ENCODE measurements around the gene FOXC1.
A peak's percentile ranks its signal among the peaks of the same experiment; 100 is the strongest.

Gene FOXC1

DNA sequence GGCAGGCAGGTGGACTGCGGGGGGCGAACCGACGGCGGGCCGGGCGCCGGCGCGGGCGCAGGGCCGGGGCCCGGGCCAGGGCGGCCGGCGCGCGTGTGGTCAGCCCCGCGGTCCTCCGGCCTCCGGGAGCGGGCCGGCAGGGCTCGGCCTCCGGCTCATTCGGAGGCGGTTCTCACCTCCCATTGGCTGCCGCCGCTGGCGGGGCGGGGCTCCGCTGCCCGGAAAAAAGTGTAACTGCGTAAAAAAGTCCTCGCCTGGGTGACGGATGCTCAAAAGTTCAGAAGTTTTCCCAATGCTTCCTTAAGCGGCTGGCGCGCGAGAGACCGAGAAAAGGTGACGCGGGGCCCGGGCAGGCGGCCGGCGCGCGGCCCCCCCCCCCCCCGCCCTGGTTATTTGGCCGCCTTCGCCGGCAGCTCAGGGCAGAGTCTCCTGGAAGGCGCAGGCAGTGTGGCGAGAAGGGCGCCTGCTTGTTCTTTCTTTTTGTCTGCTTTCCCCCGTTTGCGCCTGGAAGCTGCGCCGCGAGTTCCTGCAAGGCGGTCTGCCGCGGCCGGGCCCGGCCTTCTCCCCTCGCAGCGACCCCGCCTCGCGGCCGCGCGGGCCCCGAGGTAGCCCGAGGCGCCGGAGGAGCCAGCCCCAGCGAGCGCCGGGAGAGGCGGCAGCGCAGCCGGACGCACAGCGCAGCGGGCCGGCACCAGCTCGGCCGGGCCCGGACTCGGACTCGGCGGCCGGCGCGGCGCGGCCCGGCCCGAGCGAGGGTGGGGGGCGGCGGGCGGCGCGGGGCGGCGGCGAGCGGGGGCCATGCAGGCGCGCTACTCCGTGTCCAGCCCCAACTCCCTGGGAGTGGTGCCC is at the start of gene FOXC1:
FOXC1 (plus strand) TSS at position 268 of the 849 bp plus-strand sequence; CDS start at position 799, 531 bp downstream.
- DNase-seq = peak; percentile 89
- in situ Hi-C loops (cut with HindIII; ENCODE audit: low pct_ligation_motif_present, low pct_unique_long_range_greater_than_20kb, low sequenced_read_pairs) = no loop called here

DNA sequence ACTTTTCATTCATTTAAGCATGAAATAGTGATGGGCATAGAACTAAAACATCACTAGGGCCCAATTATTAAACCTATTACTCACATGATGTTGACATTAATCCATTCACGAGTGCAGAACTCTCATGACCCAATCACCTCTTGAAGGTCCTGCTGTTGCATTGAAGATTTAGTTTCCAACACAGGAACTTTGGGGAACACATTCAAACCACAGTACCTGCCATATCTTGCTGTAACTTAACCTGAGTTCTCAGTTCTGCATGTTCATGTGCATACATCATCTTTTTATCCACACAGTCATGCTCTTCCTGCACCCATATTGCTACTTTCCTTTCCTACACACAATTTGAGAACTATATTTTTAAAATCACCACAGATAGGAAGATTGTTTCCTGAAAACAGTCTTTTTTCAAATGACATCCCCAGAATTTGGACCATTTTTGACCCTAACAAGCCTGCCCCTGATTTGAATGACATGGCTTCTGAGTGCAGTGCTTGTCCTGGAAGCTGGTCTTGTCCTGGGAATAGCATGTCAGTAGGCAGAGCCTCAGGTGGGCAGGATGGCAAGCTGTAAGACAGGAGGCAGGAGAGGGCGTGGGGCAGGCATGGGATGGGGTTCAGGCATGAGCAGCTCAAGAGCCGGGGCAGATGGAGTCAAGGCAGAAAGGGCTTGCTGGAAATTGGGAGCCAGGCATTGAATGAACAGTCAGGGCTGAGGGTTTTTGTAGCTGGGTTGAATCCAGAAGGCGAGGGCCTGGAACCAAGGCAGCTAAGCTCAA is 49.2 kb upstream of the FOXC1 start:
- in situ Hi-C loops (cut with HindIII; ENCODE audit: low pct_ligation_motif_present, low pct_unique_long_range_greater_than_20kb, low sequenced_read_pairs) = no loop called here
- DNase-seq = no peak

DNA sequence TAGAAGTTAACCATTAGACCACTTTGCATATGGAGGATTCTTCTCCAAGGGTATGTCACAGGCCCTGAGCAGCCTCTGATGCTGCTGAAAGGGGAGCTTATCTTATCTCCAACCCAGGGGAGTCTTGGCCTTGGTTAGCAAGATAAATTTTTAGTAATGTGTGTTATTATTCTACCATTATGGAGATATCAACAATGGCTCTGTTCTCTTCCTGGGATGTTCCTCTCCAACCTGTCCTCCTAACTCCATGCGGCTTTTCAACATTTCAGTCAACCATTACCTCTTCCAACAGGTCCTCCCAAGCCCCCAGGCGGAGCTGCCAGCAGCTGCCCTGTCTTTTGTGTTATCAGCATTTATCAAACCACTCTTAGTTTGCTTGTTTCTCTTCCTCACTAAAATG is 48.4 kb upstream of the FOXC1 start:
- in situ Hi-C loops (cut with HindIII; ENCODE audit: low pct_ligation_motif_present, low pct_unique_long_range_greater_than_20kb, low sequenced_read_pairs) = no loop called here
- DNase-seq = no peak

DNA sequence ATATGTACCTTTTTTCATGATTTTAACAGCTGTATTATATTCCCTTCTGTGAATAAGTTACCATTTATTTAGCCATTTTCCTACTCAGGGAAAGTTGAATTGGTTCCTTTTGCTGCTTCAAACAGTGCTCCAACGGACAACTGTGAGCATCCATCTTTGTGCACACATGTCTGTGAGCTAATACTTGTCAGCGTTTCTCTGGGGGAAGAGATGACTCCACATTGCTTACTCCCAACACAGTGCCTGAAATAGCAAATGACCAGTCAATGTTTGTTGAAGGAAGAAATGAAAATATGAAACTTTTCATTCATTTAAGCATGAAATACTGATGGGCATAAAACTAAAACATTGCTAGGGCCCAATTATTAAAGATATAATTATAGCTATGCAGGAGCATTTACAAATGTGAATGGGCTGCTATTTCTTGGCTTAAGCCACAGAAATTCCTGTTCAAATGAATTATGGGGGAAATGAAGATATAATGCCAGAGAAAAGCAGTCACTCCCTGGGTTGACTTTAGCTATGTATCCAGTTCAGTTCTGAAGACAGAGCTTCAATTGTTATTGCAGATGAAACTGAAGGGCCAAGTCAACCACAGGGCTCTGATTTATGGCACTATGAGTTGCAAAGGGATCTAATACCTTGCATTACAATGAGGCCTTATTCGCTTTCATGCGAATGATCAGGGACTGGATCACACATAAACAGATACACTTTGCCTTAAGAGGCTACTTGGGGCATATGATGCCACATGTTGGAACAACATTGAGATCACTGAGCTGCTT is 47.4 kb upstream of the FOXC1 start:
- in situ Hi-C loops (cut with HindIII; ENCODE audit: low pct_ligation_motif_present, low pct_unique_long_range_greater_than_20kb, low sequenced_read_pairs) = no loop called here

DNA sequence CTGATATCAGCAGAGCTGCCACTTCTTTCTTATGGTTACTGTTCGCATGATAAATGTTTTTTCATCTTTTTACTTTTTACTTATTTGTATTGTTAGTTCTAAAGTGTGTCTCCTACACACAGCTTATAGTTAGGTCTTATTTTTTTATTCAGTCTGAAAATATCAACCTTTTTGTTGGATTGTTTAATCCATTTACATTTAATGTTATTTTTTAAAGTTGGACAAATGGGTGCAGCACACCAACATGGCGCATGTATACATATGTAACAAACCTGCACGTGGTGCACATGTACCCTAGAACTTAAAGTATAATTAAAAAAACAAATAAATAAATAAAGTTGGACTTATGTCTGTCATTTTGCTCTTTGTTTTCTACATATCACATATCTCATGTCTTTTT is 40.3 kb upstream of the FOXC1 start:
- DNase-seq = no peak
- in situ Hi-C loops (cut with HindIII; ENCODE audit: low pct_ligation_motif_present, low pct_unique_long_range_greater_than_20kb, low sequenced_read_pairs) = no loop called here

More for the DNA sequence above, 47.4 kb upstream of the FOXC1 start:
- DNase-seq = no peak

DNA sequence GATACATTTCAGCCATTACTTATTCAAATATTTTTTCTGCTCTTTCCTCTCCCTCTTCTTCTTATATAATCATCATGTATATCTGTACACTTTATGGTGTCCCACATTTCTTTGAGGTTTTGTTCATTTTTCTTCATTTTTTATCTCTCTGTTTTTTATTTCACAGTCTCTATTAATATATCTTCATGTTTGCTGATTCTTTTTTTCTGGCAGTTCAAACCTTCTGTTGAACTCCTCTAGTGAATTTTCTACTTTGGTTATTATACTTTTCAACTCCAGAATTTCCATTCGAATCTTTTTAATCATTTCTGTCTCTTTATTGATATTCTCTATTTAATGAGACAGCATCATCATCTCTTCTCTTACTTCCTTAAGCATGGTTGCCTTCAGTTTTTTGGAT is 38.9 kb upstream of the FOXC1 start:
- DNase-seq = no peak
- in situ Hi-C loops (cut with HindIII; ENCODE audit: low pct_ligation_motif_present, low pct_unique_long_range_greater_than_20kb, low sequenced_read_pairs) = no loop called here

DNA sequence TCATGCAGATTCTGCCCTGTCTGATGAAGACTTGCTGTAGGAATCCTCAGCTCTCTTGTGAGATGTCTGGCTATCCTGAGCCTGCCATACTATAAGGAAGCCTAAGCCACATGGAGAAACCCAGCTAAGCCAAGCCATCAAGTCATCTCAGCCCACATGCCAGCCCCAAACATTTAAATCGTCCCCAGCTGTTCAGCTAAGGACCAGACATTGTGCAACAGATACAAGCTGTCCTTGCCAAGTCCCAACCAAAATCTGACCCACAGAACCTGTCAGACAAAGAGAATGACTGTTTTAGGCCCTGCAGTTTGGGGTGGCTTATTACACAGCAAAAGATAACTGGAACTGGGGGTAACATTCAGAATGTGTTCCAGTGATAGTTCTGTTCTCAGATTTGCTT is 36.8 kb upstream of the FOXC1 start:
- in situ Hi-C loops (cut with HindIII; ENCODE audit: low pct_ligation_motif_present, low pct_unique_long_range_greater_than_20kb, low sequenced_read_pairs) = no loop called here
- no peak for DNase-seq

DNA sequence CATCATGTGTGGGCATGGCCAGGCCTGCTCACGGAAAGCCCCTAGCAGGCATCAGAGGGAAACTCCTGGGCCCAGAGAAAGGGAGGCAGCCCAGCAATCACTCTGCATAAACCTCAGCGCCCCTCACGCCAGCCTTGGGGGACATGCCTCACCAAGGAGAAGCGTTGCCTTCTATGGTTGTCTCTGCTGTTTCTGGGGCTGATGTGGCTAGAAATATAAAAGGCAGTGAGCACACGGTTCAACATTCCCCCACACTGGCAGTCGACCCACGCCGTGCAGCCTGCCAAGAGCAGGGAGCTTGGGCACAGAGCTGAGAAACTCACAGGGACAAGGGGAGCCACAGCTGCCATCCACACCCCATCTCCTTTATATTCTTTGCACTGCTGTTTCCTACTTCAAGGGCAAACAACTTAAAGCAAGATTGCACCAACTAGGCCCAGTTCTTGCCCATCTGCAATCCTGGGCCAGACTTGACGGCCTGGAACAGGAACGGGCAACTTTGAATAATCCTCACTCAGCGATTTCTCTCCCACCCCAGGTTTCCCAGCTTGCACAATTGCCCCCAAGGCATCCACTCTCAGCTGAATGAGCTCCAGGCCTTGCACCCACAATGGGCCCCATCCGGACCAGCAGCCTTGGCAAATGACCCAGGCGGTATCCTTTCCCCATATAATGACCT is 35.5 kb upstream of the FOXC1 start:
- in situ Hi-C loops (cut with HindIII; ENCODE audit: low pct_ligation_motif_present, low pct_unique_long_range_greater_than_20kb, low sequenced_read_pairs) = no loop called here
- no peak for DNase-seq

DNA sequence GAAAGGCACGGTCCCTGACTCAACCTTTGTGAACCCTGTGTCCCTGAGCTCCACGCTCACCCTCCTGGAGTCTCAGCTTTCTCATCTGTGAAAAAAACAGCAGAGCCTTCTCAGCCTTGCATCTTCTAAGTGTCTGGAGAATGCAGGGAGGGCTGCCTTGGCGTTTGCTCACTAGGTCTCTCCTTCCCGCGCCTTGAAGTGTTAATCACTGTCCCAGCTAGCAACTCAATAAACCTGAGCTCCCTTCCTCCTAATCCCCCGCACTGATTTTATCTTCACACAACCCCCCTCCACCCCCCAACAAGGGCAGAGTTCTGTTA is 34.9 kb upstream of the FOXC1 start:
- in situ Hi-C loops (cut with HindIII; ENCODE audit: low pct_ligation_motif_present, low pct_unique_long_range_greater_than_20kb, low sequenced_read_pairs) = no loop called here
- no peak for DNase-seq

DNA sequence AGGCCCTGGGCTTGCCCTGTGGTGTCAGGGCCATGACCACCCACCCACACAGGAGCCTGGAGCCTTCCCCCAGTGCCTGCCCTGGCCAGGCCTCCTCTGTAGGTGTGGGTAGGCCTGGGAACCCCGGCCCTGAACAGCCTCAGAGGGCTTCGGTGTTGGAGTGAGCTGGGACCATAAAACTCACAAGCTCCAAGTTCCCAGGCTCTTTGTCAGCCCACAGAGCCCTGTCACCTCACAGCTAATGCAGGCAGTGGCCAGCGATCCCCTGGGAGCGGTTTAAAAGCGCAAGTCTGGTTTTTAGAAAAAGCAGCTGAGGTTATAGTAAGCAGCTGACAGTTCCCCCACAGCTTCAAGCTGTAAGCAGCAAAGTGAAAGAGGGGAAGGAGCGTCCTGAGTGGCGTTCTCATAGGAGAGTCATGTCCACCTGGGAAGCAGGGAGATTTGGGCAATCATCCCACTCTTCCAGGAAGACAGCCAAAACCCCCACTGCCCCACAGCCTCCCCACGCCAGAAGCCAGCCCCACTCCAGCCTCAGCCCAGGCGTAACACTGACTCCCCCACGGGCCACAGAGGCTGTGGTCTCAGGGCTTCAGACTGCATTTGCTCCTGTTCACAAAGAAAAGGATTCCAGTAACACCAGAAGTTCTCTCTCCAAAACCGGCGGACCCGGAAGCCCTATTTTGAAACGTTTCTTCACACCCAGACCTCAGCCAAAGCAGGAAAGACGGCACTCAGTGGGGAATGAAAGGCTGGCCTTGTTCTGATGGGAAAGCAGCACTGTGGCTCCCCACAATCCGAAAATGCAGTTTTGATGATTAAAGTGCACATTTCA is 34.3 kb upstream of the FOXC1 start:
- in situ Hi-C loops (cut with HindIII; ENCODE audit: low pct_ligation_motif_present, low pct_unique_long_range_greater_than_20kb, low sequenced_read_pairs) = no loop called here
- DNase-seq = no peak

DNA sequence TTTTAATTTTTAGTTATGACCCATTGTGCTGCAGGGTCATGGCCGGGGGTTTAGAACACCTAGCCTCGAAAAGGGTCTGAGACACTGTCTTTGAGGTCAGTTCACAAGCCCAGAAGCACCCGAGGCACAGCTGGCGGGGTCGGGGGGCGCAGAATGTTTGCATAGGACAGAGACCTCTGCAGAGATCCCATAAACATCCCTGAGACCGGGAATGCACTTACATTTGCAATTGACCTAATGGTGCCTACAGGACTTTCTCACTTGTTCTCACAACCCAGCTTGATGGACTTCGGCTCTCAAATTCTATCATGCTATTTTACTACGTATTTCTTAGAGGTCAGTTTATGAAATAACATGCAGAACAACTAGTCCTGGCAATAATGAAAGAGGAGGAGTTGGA is 33.5 kb upstream of the FOXC1 start:
- no peak for DNase-seq
- in situ Hi-C loops (cut with HindIII; ENCODE audit: low pct_ligation_motif_present, low pct_unique_long_range_greater_than_20kb, low sequenced_read_pairs) = no loop called here

DNA sequence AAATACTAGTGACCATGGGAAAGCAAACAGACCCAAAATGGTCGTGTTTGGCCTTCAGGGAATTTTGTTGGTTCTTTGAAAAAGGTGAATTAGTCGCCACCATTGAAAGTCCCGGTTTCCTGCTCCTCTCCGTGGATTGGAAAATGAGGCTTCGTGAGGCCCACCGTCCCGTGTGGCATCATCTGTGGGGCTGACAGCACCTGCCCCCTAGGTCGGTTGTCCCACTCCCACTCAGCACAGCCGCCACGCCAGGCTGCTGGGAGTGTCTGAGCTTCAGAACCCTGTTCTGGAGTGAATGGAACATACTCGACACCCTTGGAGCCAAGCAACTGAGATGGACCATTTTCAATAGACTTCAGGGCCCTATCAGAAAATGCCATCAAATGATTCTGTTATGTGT is 33.0 kb upstream of the FOXC1 start:
- in situ Hi-C loops (cut with HindIII; ENCODE audit: low pct_ligation_motif_present, low pct_unique_long_range_greater_than_20kb, low sequenced_read_pairs) = no loop called here
- no peak for DNase-seq

DNA sequence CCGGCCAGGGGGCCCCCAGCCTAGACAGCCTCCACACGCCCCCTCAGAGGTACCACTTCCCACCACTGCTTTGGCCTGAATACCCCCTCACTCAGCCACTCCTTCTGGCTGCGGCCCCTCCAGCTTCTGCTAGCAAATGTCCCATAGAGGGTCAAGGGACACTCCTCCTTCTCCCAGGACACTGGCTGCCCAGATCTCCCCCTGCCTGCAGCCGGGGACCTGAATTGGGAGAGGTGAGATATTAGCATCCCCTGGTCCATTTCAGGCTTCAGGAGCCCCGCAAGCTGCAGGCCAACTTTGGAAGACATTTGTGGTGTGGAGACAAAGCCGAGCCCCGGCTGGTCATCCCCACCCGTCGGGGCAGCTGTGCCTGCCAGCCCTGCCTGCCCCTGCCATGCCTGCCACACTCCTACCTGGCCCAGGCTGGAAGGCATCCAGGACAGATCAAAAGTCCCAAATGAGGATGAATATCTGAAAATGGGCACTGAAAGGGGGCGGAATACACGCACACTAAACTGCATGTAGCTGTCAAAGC is 32.5 kb upstream of the FOXC1 start:
- in situ Hi-C loops (cut with HindIII; ENCODE audit: low pct_ligation_motif_present, low pct_unique_long_range_greater_than_20kb, low sequenced_read_pairs) = no loop called here
- no peak for DNase-seq

DNA sequence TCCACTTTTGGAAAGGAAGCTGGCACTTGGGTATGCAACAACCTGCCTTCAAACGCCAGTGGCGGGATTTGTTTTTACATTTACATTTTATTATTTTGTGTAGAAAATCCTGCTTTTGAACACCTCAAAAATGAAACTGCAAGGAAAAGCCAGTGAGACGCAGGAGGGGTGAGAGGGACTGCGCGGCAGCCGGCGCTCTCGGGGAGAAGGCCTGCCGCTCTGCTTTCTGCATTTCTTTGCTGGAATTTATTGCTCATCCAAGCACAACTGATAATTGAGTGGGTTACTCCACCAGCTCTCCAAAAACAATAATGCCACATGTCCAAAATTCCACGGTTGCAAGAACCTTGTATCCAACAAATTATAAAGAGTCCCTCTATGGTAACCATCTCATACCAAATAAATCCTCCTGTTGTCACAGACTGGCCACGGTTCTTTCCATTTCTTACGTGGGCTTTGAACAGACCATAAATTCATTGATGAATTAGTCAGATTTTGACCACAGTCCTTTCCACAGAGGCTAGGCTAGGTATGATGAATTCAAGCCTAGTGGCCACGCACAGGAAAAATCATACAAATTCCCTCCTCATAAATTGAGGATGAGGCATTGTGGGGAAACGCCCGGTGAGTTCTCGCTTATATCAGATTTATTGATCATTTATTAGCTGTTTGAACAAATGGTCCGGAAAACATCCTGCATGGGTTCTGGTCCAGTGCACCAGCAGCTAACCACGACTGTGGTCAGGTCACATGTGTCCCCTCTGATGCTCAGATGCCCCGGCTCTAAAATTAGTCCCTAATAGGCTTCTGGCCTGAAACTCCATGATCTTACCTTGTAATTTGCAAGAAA is 31.6 kb upstream of the FOXC1 start:
- DNase-seq = no peak
- in situ Hi-C loops (cut with HindIII; ENCODE audit: low pct_ligation_motif_present, low pct_unique_long_range_greater_than_20kb, low sequenced_read_pairs) = no loop called here

DNA sequence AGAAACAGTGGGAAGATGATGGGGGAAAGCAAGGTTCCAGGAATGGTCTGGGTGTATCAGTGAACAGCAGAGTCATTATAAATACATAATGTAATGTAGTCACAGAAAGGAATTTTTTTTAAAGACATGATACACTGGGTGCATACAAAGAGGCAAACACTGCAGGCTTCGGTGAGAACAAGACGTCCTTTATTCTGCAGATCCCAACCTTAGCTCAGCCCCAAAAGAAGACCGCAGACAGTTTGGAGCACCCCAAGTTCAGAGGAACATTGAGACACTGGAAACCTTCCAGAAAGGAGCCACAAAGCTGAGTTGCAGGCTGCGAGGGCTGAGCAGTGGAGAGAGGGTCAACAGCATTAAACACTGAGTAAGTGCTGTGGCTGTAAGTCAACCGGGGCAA is 30.6 kb upstream of the FOXC1 start:
- DNase-seq = no peak
- in situ Hi-C loops (cut with HindIII; ENCODE audit: low pct_ligation_motif_present, low pct_unique_long_range_greater_than_20kb, low sequenced_read_pairs) = no loop called here

DNA sequence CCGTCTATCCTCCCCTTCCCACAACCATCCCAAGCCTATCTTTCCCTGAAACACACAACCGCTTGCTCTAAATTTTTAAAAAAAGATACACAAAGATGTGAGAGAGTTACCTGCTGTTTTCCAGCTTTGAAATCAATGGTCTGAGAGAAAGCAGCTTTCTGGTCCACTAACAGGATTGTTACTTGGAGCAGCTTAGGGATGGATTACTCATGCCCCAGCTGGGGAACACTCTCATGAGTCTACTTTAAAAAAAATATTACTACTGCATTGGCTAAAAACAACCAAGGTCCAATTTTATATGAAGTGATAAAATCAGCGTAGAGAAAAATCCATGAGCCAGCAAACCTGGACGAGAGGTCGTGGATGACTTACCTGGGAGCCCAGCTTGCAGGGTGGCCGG is 29.6 kb upstream of the FOXC1 start:
- DNase-seq = no peak
- in situ Hi-C loops (cut with HindIII; ENCODE audit: low pct_ligation_motif_present, low pct_unique_long_range_greater_than_20kb, low sequenced_read_pairs) = no loop called here

DNA sequence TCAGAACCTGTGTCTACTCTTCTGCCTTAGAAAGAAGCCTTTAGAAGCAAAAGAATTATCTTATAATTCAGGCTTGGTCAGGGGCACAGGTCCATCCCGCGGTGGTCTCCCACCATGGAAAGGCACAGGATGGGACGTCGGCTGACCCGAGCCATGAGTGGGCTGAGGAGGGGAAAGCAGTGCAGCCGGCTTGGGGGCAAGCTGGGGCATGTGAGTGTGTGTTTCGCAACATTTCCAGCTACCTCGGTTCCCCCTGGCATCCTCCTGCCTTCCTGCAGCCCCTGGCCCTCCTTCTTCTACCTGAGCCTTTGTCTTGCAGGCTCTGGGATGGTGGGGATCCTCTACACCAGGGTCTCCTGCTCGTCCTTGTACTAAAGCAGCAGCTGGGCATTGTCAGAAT is 29.1 kb upstream of the FOXC1 start:
- in situ Hi-C loops (cut with HindIII; ENCODE audit: low pct_ligation_motif_present, low pct_unique_long_range_greater_than_20kb, low sequenced_read_pairs) = no loop called here
- DNase-seq = no peak
